SK-N-SH (cell line): ENCODE measurements around the gene ARID4B.

Experiments
- CTCF ChIP-seq: fragments of 200-600 bp; sonication (generic); IDR thresholded peaks from 2 replicates; pipeline ENCODE4 v1.6.1; 2017; ENCODE audit warnings: antibody characterized with exemption, mild to moderate bottlenecking, moderate library complexity
- EP300 ChIP-seq, 2 experiments: IDR thresholded peaks; 2 replicates each; pipeline versions ENCODE4 v1.4.0 to v1.6.1; 2012; ENCODE audit warnings: borderline replicate concordance in 1 of 2, low read depth in 1 of 2, low read length in 1 of 2
- GATA2 ChIP-seq: sonication (generic); formaldehyde crosslinking; IDR thresholded peaks from 2 replicates; pipeline ENCODE4 v1.5.0; 2020; ENCODE audit warnings: mild to moderate bottlenecking, missing genetic modification reagents
- IRF3 ChIP-seq: fragments of 150-350 bp; IDR thresholded peaks from 2 replicates; pipeline ENCODE4 v1.6.1; 2016; ENCODE audit warnings: mild to moderate bottlenecking, low read depth, low read length
- JUND ChIP-seq: IDR thresholded peaks from 2 replicates; pipeline ENCODE4 v1.4.0; 2012
- POLR2AphosphoS5 ChIP-seq: IDR thresholded peaks from 2 replicates; pipeline ENCODE4 v1.6.1; 2012; ENCODE audit warnings: low read depth, low read length
- RAD21 ChIP-seq: IDR thresholded peaks from 2 replicates; pipeline ENCODE4 v1.6.1; 2012; ENCODE audit warnings: mild to moderate bottlenecking, low read length
- RCOR1 ChIP-seq: fragments of 150-350 bp; IDR thresholded peaks from 2 replicates; pipeline ENCODE4 v1.6.1; 2017; ENCODE audit warnings: antibody characterized with exemption, low read length
- REST ChIP-seq: IDR thresholded peaks from 2 replicates; pipeline ENCODE4 v1.6.1; 2012; ENCODE audit warnings: mild to moderate bottlenecking, low read depth, low read length, moderate library complexity
- YY1 ChIP-seq: IDR thresholded peaks from 2 replicates; pipeline ENCODE4 v1.4.0; 2012; ENCODE audit warnings: low read depth, mild to moderate bottlenecking

- TF ChIP-seq RCOR1 (no peak), CTCF (no peak), RAD21 (no peak), POLR2AphosphoS5 (no peak), GATA2 (CRISPR knock-in tag) (no peak), JUND (no peak), IRF3 (no peak), EP300 (IDR thresholded peaks at IDR 0.05; ENCODE audit: borderline replicate concordance in 1 of 2, low read depth in 1 of 2, low read length in 1 of 2) (no peak), REST (no peak), YY1 (no peak)
Measured at GRCh38 chr1:235343726-235344125, 15.7 kb upstream of the ARID4B start.
